ENCODE measurements around the gene ANKRD11.

Gene ANKRD11

DNA sequence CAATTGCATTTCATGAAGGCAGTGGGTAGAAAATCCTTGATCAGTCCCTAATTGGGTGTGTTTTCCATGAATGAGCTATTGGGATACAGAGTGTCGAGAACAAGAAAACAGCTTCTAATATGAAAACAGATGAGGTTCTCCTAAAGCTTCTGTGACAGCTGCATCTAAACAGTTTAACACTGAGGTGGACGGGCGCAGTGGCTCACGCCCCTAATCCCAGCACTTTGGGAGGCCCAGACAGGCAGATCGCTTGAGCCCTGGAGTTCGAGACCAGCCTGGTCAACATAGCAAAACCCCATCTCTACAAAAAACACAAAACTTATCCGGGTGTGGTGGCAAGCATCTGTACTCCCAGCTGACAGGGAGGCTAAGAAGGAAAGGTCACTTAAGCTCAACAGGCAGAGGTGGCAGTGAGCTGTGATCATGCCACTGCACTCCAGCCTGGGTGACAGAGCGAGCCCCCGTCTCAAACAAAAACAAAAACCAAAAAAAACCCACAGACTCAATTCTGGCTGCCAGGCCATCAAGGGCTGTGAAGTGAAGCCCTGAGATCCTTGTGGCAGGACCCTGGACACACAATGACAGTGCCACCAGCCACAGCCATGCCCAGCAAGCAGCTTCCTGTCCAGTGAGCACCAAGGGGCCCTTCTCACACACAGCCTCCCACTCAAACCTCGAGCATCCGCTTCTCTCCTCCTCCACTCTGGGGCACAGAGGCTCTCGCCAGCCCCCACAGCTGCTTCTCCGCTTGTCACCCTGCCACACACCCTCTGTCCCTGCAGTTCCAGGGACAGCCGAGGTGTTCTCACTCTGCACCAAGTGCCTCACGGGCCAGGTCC is 44.0 kb downstream of the ANKRD11 start:
- TF ChIP-seq, protein P1, sequence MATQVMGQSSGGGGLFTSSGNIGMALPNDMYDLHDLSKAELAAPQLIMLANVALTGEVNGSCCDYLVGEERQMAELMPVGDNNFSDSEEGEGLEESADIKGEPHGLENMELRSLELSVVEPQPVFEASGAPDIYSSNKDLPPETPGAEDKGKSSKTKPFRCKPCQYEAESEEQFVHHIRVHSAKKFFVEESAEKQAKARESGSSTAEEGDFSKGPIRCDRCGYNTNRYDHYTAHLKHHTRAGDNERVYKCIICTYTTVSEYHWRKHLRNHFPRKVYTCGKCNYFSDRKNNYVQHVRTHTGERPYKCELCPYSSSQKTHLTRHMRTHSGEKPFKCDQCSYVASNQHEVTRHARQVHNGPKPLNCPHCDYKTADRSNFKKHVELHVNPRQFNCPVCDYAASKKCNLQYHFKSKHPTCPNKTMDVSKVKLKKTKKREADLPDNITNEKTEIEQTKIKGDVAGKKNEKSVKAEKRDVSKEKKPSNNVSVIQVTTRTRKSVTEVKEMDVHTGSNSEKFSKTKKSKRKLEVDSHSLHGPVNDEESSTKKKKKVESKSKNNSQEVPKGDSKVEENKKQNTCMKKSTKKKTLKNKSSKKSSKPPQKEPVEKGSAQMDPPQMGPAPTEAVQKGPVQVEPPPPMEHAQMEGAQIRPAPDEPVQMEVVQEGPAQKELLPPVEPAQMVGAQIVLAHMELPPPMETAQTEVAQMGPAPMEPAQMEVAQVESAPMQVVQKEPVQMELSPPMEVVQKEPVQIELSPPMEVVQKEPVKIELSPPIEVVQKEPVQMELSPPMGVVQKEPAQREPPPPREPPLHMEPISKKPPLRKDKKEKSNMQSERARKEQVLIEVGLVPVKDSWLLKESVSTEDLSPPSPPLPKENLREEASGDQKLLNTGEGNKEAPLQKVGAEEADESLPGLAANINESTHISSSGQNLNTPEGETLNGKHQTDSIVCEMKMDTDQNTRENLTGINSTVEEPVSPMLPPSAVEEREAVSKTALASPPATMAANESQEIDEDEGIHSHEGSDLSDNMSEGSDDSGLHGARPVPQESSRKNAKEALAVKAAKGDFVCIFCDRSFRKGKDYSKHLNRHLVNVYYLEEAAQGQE (IDR thresholded peaks at IDR 0.05; ENCODE audit: insufficient read depth in 1 of 2, low read depth in 2 of 2, low read length in 2 of 2), result no peak
- TF ChIP-seq FOXP2 (optimal IDR thresholded peaks at IDR 0.05; ENCODE audit: borderline replicate concordance, extremely low read depth, extremely low read length, insufficient read depth), result no peak
- no peak for TF ChIP-seq SIN3A (IDR thresholded peaks at IDR 0.05; ENCODE audit: borderline replicate concordance, insufficient read depth, low read length)
- no peak for TF ChIP-seq POLR2AphosphoS5 (IDR thresholded peaks at IDR 0.05; ENCODE audit: low read depth, low read length)
- no peak for TF ChIP-seq TAF1 (IDR thresholded peaks at IDR 0.05; ENCODE audit: borderline replicate concordance, insufficient read depth, low read length)

DNA sequence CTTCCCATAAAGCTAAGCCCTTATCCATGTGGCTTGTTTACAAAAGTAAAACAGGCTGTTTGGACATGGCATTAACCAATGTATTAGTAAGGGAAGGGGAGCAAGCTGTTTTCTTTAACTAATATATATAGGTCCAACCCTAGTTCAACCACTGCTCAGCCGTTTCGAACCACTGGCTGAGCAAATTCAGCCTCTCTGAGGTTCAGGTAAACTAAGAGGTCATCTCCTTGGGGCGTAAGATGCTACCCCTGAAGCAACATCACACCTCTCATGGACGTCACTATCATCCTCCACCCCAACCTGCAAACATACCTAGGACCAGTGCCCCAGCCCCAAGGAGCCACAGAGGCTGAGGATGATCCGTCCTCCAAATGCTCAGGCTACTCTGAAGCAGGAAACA is 45.2 kb downstream of the ANKRD11 start:
- TF ChIP-seq SIN3A (IDR thresholded peaks at IDR 0.05; ENCODE audit: borderline replicate concordance, insufficient read depth, low read length) (no peak), FOXP2 (optimal IDR thresholded peaks at IDR 0.05; ENCODE audit: borderline replicate concordance, extremely low read depth, extremely low read length, insufficient read depth) (no peak), POLR2AphosphoS5 (IDR thresholded peaks at IDR 0.05; ENCODE audit: low read depth, low read length) (no peak), TAF1 (IDR thresholded peaks at IDR 0.05; ENCODE audit: borderline replicate concordance, insufficient read depth, low read length) (no peak)
- TF ChIP-seq, protein P1 (IDR thresholded peaks at IDR 0.05; ENCODE audit: insufficient read depth in 1 of 2, low read depth in 2 of 2, low read length in 2 of 2), result no peak

DNA sequence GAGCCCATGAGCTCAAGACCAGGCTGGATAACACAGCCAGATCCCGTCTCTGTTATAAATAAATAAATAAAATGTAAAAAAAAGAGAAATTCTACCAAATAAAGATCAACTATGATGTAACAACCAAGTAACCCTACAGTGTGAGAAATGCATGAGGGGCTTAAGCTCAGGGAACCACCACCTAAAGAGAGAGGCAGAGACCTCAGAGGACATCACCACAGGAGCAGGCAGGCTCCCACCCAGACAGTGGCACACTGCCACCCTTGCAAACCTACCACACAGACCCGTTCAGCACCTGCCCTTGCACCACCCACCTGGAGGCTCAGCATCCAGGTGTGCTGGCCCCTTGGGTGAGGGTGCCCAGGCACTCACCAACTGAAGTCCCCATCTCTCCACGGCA is 45.6 kb downstream of the ANKRD11 start:
- TF ChIP-seq FOXP2 (optimal IDR thresholded peaks at IDR 0.05; ENCODE audit: borderline replicate concordance, extremely low read depth, extremely low read length, insufficient read depth) (no peak), SIN3A (IDR thresholded peaks at IDR 0.05; ENCODE audit: borderline replicate concordance, insufficient read depth, low read length) (no peak), POLR2AphosphoS5 (IDR thresholded peaks at IDR 0.05; ENCODE audit: low read depth, low read length) (no peak)

DNA sequence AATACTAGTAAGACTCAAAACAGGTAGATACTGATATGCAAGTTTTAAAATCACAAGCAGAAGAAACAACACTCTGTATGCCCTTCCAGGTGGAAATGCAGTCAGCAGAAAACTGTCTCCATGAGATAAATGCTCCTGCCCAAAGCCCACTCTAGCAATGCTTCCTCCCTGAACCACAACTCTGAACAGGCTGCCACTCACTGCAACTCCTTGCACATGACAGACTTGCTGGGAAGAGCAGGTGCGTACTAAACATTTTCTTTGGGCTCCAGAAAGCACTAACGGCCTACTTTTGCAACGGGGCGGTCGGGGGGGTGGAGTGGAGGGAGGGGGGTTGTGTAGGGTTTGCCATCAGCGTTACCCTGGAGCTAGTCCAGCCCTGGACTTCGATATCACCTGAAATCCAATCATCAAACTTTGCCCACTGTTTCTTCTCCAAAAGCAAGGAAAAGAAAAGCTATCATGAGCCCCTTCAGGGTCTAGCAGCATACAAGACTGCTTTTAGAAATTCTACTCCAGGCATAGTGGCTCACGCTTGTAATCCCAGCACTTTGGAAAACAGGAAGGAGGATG is 46.1 kb downstream of the ANKRD11 start:
- TF ChIP-seq, protein P1 (IDR thresholded peaks at IDR 0.05; ENCODE audit: insufficient read depth in 1 of 2, low read depth in 2 of 2, low read length in 2 of 2), result no peak
- TF ChIP-seq TAF1 (IDR thresholded peaks at IDR 0.05; ENCODE audit: borderline replicate concordance, insufficient read depth, low read length), result no peak
- no peak for TF ChIP-seq FOXP2 (optimal IDR thresholded peaks at IDR 0.05; ENCODE audit: borderline replicate concordance, extremely low read depth, extremely low read length, insufficient read depth)

DNA sequence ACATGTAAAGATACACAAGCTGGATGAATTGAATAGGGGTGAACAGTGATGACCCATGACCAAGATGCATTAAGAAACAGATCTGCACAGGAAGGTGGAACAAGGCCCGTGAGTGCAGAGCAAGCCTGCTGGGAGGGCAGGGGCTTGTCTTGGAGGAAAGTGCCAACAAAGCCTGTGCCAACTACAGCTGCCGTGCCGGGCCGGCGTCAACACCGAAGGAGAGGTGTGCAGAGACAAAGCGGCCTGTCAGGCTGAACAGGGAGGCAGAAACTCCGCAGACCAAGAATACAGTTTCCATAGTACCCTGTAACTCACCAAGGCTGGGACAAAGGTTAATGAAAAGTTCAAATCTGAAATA is 46.7 kb downstream of the ANKRD11 start:
- TF ChIP-seq POLR2AphosphoS5 (IDR thresholded peaks at IDR 0.05; ENCODE audit: low read depth, low read length) (no peak), FOXP2 (optimal IDR thresholded peaks at IDR 0.05; ENCODE audit: borderline replicate concordance, extremely low read depth, extremely low read length, insufficient read depth) (no peak), SIN3A (IDR thresholded peaks at IDR 0.05; ENCODE audit: borderline replicate concordance, insufficient read depth, low read length) (no peak), TAF1 (IDR thresholded peaks at IDR 0.05; ENCODE audit: borderline replicate concordance, insufficient read depth, low read length) (no peak)
- TF ChIP-seq, protein P1 (IDR thresholded peaks at IDR 0.05; ENCODE audit: insufficient read depth in 1 of 2, low read depth in 2 of 2, low read length in 2 of 2), result no peak
